Measurements from ENCODE around the gene OXCT2. TPM values are rescaled to one million over a fixed set of nuclear protein-coding genes. Genes with fewer than 3 reads are reported as not detected.

OXCT2 gene
- total and polyA plus RNA-seq, 2 experiments from 2014 or later, result 0.25 to 1.8 TPM

DNA sequence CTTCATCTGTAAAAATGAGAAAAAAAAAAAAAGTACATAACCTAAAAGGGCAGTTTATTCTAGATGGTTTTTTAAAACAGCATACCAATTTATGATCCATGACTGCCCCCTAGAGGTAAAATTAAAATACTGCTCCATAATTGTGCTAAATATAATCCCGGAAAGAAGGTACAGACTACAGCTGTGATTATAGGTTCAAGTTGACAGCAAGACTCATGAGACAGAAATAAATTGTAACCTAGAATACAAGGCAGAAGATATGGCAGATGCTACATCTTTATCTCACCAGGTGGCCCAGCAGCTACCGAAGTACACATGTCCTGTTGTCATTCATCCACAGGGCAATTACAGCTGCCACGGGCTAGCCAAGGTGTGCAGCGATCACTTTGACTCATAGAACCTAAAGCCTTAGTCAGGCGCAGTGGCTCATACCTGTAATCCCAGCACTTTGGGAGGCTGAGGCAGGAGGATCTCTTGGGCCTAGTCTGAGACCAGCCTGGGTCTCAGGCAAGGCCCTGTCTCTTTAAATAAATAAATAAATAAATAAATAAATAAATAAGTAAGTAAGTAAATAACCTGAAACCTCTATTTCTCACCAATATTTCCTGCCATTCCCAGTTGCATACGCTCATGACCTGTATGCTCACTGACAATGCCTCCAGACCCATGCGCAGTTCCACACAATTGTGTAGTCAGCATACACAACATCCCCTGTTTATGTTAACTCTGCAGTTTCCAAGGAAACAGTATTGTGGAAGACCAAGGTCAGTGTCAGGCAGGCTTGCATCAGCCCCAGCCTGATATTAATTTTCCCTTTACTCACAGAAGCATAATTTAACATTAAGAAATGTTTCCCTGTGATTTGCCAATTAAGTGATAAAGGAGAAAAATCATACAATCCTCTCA is 50.8 kb downstream of the OXCT2 start:
- Histone ChIP-seq H3K27me3 (peaks cover 53% of the 10 kb centered on the region), H3K9me2 (replicated peaks; ENCODE audit: insufficient read depth) (no peaks in the 10 kb centered on the region), H3K9me3 (ENCODE audit: low read depth) (no peaks in the 10 kb centered on the region), H3K79me2 (no peaks in the 10 kb centered on the region), H3K27ac (no peak overlapping the region), H3K4me1 (ENCODE audit: insufficient read depth) (no peaks in the 10 kb centered on the region), H2AFZ (no peak overlapping the region), H4K20me1 (ENCODE audit: insufficient read depth, poor library complexity, severe bottlenecking) (no peaks in the 10 kb centered on the region), H3K36me3 (replicated peaks; ENCODE audit: insufficient read depth, low read depth) (no peaks in the 10 kb centered on the region), H3K4me3 (no peak overlapping the region), H3K4me2 (no peak overlapping the region)
- DNase-seq (ENCODE audit: low spot score), result peak; percentile 77
- WGBS (ENCODE audit: low lambda C conversion rate, missing lambda C conversion rate), result 45% methylated on average over 7 of the region's 7 CpGs
- TF ChIP-seq EZH2 (IDR thresholded peaks at IDR 0.05; ENCODE audit: borderline replicate concordance) (no peak), EZH2phosphoT487 (IDR thresholded peaks at IDR 0.05; ENCODE audit: low read depth, severe bottlenecking, unreplicated experiment) (no peak)
- TF ChIP-seq, protein P1, sequence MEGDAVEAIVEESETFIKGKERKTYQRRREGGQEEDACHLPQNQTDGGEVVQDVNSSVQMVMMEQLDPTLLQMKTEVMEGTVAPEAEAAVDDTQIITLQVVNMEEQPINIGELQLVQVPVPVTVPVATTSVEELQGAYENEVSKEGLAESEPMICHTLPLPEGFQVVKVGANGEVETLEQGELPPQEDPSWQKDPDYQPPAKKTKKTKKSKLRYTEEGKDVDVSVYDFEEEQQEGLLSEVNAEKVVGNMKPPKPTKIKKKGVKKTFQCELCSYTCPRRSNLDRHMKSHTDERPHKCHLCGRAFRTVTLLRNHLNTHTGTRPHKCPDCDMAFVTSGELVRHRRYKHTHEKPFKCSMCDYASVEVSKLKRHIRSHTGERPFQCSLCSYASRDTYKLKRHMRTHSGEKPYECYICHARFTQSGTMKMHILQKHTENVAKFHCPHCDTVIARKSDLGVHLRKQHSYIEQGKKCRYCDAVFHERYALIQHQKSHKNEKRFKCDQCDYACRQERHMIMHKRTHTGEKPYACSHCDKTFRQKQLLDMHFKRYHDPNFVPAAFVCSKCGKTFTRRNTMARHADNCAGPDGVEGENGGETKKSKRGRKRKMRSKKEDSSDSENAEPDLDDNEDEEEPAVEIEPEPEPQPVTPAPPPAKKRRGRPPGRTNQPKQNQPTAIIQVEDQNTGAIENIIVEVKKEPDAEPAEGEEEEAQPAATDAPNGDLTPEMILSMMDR (IDR thresholded peaks at IDR 0.05; ENCODE audit: poor library complexity), result peak; percentile 71

Small RNA genes within 50 kb of the gene (small RNA-seq; reads per million reads assigned to genes)
- gene AL033527.1 (not detected), gene RNU7-121P (not detected)

Other genes starting within 250 kb of the OXCT2 start
- gene PABPC4, start 194.6 kb downstream of the OXCT2 start, total RNA-seq, result 100 and 130 TPM in 2 replicates
- 71.5 and 82.3 TPM in 2 replicates for gene PABPC4, start 194.6 kb downstream of the OXCT2 start, polyA plus RNA-seq
- gene HEYL, start 131.7 kb downstream of the OXCT2 start, total RNA-seq, result 9.0 and 10.9 TPM in 2 replicates
- 17.9 and 24.8 TPM in 2 replicates for gene HEYL, start 131.7 kb downstream of the OXCT2 start, polyA plus RNA-seq
- 2.1 and 5.1 TPM in 2 replicates for gene NT5C1A, start 99.2 kb downstream of the OXCT2 start, total RNA-seq
- 1.0 and 1.8 TPM in 2 replicates for gene NT5C1A, start 99.2 kb downstream of the OXCT2 start, polyA plus RNA-seq
- gene HPCAL4, start 79.9 kb downstream of the OXCT2 start, total RNA-seq, result 14.2 and 15.8 TPM in 2 replicates
- 12.6 and 13.8 TPM in 2 replicates for gene HPCAL4, start 79.9 kb downstream of the OXCT2 start, polyA plus RNA-seq
- 35.5 and 42.6 TPM in 2 replicates for gene PPIE, start 32.5 kb downstream of the OXCT2 start, total RNA-seq
- 61.2 and 77.3 TPM in 2 replicates for gene PPIE, start 32.5 kb downstream of the OXCT2 start, polyA plus RNA-seq
- gene BMP8B, start 17.5 kb upstream of the OXCT2 start, total RNA-seq, result 5.5 and 7.6 TPM in 2 replicates
- 1.9 and 3.1 TPM in 2 replicates for gene BMP8B, start 17.5 kb upstream of the OXCT2 start, polyA plus RNA-seq
- 17.2 and 20.0 TPM in 2 replicates for gene TRIT1, start 112.2 kb upstream of the OXCT2 start, total RNA-seq
- gene TRIT1, start 112.2 kb upstream of the OXCT2 start, polyA plus RNA-seq, result 16.6 and 19.7 TPM in 2 replicates
- gene MYCL, start 130.6 kb upstream of the OXCT2 start, total RNA-seq, result 6.3 and 10.6 TPM in 2 replicates
- gene MYCL, start 130.6 kb upstream of the OXCT2 start, polyA plus RNA-seq, result 7.3 and 7.8 TPM in 2 replicates
- gene MFSD2A, start 183.8 kb upstream of the OXCT2 start, total RNA-seq, result 2.7 and 4.8 TPM in 2 replicates
- 5.6 and 9.8 TPM in 2 replicates for gene MFSD2A, start 183.8 kb upstream of the OXCT2 start, polyA plus RNA-seq